Common myeloid progenitor, CD34-positive (primary cell): Measurements from ENCODE around the gene DOK5.

ENCODE experiments used
- CTCF ChIA-PET: fragments of 350-600 bp; sonication (Branson Sonifier 250); formaldehyde crosslinking; loops from one replicate; lab custom pipeline; 2021; ENCODE audit warnings: antibody characterized with exemption; lab: Charles Lee
- POLR2A ChIA-PET: fragments of 350-600 bp; sonication (Branson Sonifier 250); formaldehyde crosslinking; loops from one replicate; lab custom pipeline; 2021; ENCODE audit warnings: antibody characterized with exemption; lab: Charles Lee
- DNase-seq, 3 donors: peaks; one replicate each; pipeline versions ENCODE4 v3.0.0 to v3.0.0-alpha.2; 2013
- H3K27ac ChIP-seq, 2 experiments: 1 replicate in 1 of 2; 2 replicates in 1 of 2; pipeline ENCODE4 v1.7.0; 2013; ENCODE audit warnings: inconsistent platforms in 2 of 2, low read length in 2 of 2, mild to moderate bottlenecking in 2 of 2, low read depth in 1 of 2, moderate library complexity in 1 of 2; ENCODE audit not compliant: severe bottlenecking in 2 of 2, insufficient read depth in 1 of 2, poor library complexity in 1 of 2
- H3K27me3 ChIP-seq, 5 experiments: replicated peaks in 2 of 5; 1 replicate in 3 of 5; 2 replicates in 2 of 5; pipeline versions ENCODE4 v1.6.1 to v1.7.0; 2013; ENCODE audit warnings: low read length in 4 of 5, mild to moderate bottlenecking in 2 of 5, moderate library complexity in 2 of 5, inconsistent platforms in 1 of 5; ENCODE audit not compliant: insufficient read depth in 5 of 5, control insufficient read depth in 4 of 5
- H3K36me3 ChIP-seq, 4 experiments: 1 replicate in 2 of 4; 2 replicates in 2 of 4; pipeline versions ENCODE4 v1.6.1 to v1.7.0; 2013; ENCODE audit warnings: low read length in 3 of 4, control low read depth in 1 of 4, mild to moderate bottlenecking in 1 of 4; ENCODE audit not compliant: control insufficient read depth in 4 of 4, insufficient read depth in 4 of 4
- H3K4me1 ChIP-seq, 4 experiments: 1 replicate in 3 of 4; 2 replicates in 1 of 4; pipeline versions ENCODE4 v1.6.1 to v1.7.1; 2013; ENCODE audit warnings: low read length in 3 of 4, mild to moderate bottlenecking in 3 of 4, control low read depth in 1 of 4, inconsistent platforms in 1 of 4, moderate library complexity in 1 of 4; ENCODE audit not compliant: control insufficient read depth in 4 of 4, insufficient read depth in 4 of 4; ENCODE audit errors: control extremely low read depth in 1 of 4
- H3K4me3 ChIP-seq, 7 experiments: 1 replicate in 4 of 7; 2 replicates in 3 of 7; pipeline versions ENCODE4 v1.5.1 to v1.7.0; 2013; ENCODE audit warnings: mild to moderate bottlenecking in 7 of 7, low read length in 6 of 7, moderate library complexity in 6 of 7, inconsistent platforms in 2 of 7, low read depth in 2 of 7, control low read depth in 1 of 7; ENCODE audit not compliant: insufficient read depth in 4 of 7, control insufficient read depth in 1 of 7; ENCODE audit errors: extremely low read depth in 1 of 7
- H3K9me3 ChIP-seq, 5 experiments: 1 replicate in 4 of 5; 2 replicates in 1 of 5; pipeline versions ENCODE4 v1.6.1 to v1.7.1; 2013; ENCODE audit warnings: low read length in 4 of 5, mild to moderate bottlenecking in 2 of 5, inconsistent platforms in 1 of 5, low read depth in 1 of 5, moderate library complexity in 1 of 5; ENCODE audit not compliant: control insufficient read depth in 4 of 5, insufficient read depth in 2 of 5; ENCODE audit errors: control extremely low read depth in 1 of 5
- WGBS: methylation state at CpG from one replicate; pipeline ENCODE4 v1.1.5; 2013; ENCODE audit not compliant: insufficient coverage; 5-methylcytosine and 5-hydroxymethylcytosine counted together

The DOK5 gene

GRCh38 chr20:54566031-54566688, 90.8 kb downstream of the DOK5 start:
- H3K27me3 ChIP-seq: no peaks in the 10 kb centered on the region
- WGBS: 100% methylated on average over 2 of the region's 5 CpGs
- no peaks in the 10 kb centered on the region for H3K4me1 ChIP-seq
- POLR2A ChIA-PET: no interaction called here
- no peak for DNase-seq
- CTCF ChIA-PET: no interaction called here
- H3K27ac ChIP-seq: no peak overlapping the region
- no peak overlapping the region for H3K4me3 ChIP-seq
- H3K9me3 ChIP-seq: no peaks in the 10 kb centered on the region
- H3K36me3 ChIP-seq: no peaks in the 10 kb centered on the region

GRCh38 chr20:54570561-54570960, 95.2 kb downstream of the DOK5 start:
- no peak for DNase-seq
- H3K9me3 ChIP-seq: no peaks in the 10 kb centered on the region
- no peaks in the 10 kb centered on the region for H3K27me3 ChIP-seq
- no peaks in the 10 kb centered on the region for H3K4me1 ChIP-seq
- WGBS: no CpG with 5 or more reads among the region's 2 CpGs
- ChIA-PET CTCF (no interaction called here), POLR2A (no interaction called here)
- no peaks in the 10 kb centered on the region for H3K36me3 ChIP-seq
- no peak overlapping the region for H3K4me3 ChIP-seq
- H3K27ac ChIP-seq: no peak overlapping the region

GRCh38 chr20:54572665-54573435, 97.5 kb downstream of the DOK5 start:
- H3K27me3 ChIP-seq: peaks cover 0 to 2% (median 0%) of the 10 kb centered on the region in 5 experiments
- no peak for DNase-seq
- ChIA-PET CTCF (no interaction called here), POLR2A (no interaction called here)
- H3K36me3 ChIP-seq: no peaks in the 10 kb centered on the region
- no peak overlapping the region for H3K27ac ChIP-seq
- H3K9me3 ChIP-seq: no peaks in the 10 kb centered on the region
- 96% methylated on average over 5 of the region's 8 CpGs for WGBS
- H3K4me1 ChIP-seq: no peaks in the 10 kb centered on the region
- no peak overlapping the region for H3K4me3 ChIP-seq

- WGBS: 91% methylated on average over 4 of the region's 6 CpGs
- no peak overlapping the region for H3K27ac ChIP-seq
- H3K9me3 ChIP-seq: no peaks in the 10 kb centered on the region
- ChIA-PET POLR2A (no interaction called here), CTCF (no interaction called here)
- no peaks in the 10 kb centered on the region for H3K4me1 ChIP-seq
- H3K4me3 ChIP-seq: no peak overlapping the region
- H3K27me3 ChIP-seq: peaks cover 0 to 2% (median 0%) of the 10 kb centered on the region in 5 experiments
- no peaks in the 10 kb centered on the region for H3K36me3 ChIP-seq
- DNase-seq: no peak
Measured at GRCh38 chr20:54573838-54574237, 98.4 kb downstream of the DOK5 start.

DNA sequence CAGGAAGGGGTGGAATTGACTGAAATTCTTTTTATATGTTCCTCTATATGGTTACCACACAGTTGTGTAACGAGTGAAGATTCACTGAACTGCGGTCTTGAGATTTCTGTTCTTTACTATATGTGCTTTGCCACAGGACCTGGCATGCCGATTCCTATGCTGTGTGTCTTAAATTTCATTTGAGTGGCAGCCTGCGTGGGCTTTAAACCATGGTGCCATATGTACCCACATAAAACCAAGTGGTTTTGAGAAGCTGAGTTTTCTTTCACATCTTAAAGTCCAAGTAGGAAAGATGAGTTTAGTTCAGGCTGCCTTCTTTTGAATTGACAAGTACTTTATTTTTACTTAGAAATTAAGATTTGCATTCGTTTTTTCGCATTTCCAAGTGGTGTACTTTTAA, 101.1 kb downstream of the DOK5 start:
- DNase-seq: no peak
- WGBS: 100% methylated on average over 2 of the region's 6 CpGs
- H3K4me3 ChIP-seq: no peak overlapping the region

GRCh38 chr20:54577637-54578036, 102.2 kb downstream of the DOK5 start:
- no peaks in the 10 kb centered on the region for H3K9me3 ChIP-seq
- no peak for DNase-seq
- no peaks in the 10 kb centered on the region for H3K4me1 ChIP-seq
- ChIA-PET CTCF (no interaction called here), POLR2A (no interaction called here)
- no peaks in the 10 kb centered on the region for H3K36me3 ChIP-seq
- peaks cover 0 to 2% (median 0%) of the 10 kb centered on the region in 5 experiments for H3K27me3 ChIP-seq
- H3K27ac ChIP-seq: no peak overlapping the region
- H3K4me3 ChIP-seq: no peak overlapping the region

More for the DNA sequence above, 101.1 kb downstream of the DOK5 start:
- ChIA-PET CTCF (no interaction called here), POLR2A (no interaction called here)
- H3K36me3 ChIP-seq: no peaks in the 10 kb centered on the region
- H3K27ac ChIP-seq: no peak overlapping the region
- no peaks in the 10 kb centered on the region for H3K4me1 ChIP-seq
- peaks cover 0 to 2% (median 0%) of the 10 kb centered on the region in 5 experiments for H3K27me3 ChIP-seq
- no peaks in the 10 kb centered on the region for H3K9me3 ChIP-seq

DNA sequence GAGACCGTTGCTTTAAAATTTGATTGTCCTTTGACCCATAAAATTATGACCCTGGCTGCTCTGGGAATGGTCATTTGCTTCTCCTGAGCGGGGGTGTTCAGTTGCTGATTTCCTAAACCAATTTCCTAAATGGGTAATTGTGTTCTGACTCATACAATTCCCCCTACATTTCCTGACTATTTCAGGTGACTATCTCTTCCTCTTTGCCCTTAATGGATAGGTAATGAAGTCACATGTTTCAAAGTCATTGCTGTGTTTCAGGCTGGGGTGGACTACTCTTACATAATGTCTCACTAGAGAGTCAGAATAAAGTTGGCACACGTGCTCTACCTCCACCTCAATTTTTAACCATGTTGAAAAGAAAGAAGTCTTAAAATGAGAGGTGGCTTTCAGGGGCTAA, 109.8 kb downstream of the DOK5 start:
- no peak overlapping the region for H3K4me3 ChIP-seq
- H3K4me1 ChIP-seq: no peaks in the 10 kb centered on the region
- H3K27ac ChIP-seq: no peak overlapping the region
- POLR2A ChIA-PET: no interaction called here
- no peak for DNase-seq
- WGBS: 86% methylated on average over 2 of the region's 3 CpGs
- peaks cover 0 to 4% (median 0%) of the 10 kb centered on the region in 5 experiments for H3K9me3 ChIP-seq
- CTCF ChIA-PET: no interaction called here
- H3K36me3 ChIP-seq: no peaks in the 10 kb centered on the region
- H3K27me3 ChIP-seq: no peaks in the 10 kb centered on the region
